Left lung (tissue), 10 donors: ENCODE results near the gene GRM7. TPM values are rescaled to one million over a fixed set of nuclear protein-coding genes. Genes with fewer than 3 reads are reported as not detected.
"Not testable (repeated sequence)": the region's sequence is repeated elsewhere in the genome, so short reads cannot be mapped to it uniquely, and the experiment has no call there.

Experiments
- ATAC-seq: fragments of 200-7000 bp; cut with Tn5 transposase; one replicate; pipeline ENCODE4 v1.9.1; 2020; ENCODE audit warnings: moderate library complexity
- DNase-seq, 4 donors: peaks; one replicate each; pipeline ENCODE4 v3.0.0-alpha.2; 2013 to 2020
- H3K27ac ChIP-seq, 2 donors: fragments of 200-600 bp; sonication (generic) in 1 of 2; one replicate each; pipeline versions ENCODE4 v1.5.0 to v1.8.0; 2020 to 2021
- H3K27me3 ChIP-seq, 2 donors: fragments of 200-600 bp; sonication (generic) in 1 of 2; one replicate each; pipeline versions ENCODE4 v1.5.0 to v1.8.0; 2020 to 2021
- H3K36me3 ChIP-seq, 2 donors: fragments of 200-600 bp; sonication (generic) in 1 of 2; one replicate each; pipeline versions ENCODE4 v1.5.0 to v1.8.0; 2020 to 2021
- H3K4me1 ChIP-seq, 2 donors: fragments of 200-600 bp; one replicate each; pipeline ENCODE4 v1.8.0; 2021
- H3K4me3 ChIP-seq, 2 donors: fragments of 200-600 bp; sonication (generic) in 1 of 2; one replicate each; pipeline versions ENCODE4 v1.5.0 to v1.8.0; 2020 to 2021; ENCODE audit warnings: mild to moderate bottlenecking in 1 of 2
- H3K9me3 ChIP-seq, 2 donors: fragments of 200-600 bp; sonication (generic) in 1 of 2; one replicate each; pipeline versions ENCODE4 v1.5.0 to v1.8.0; 2020 to 2021
- CTCF ChIP-seq, 2 donors: fragments of 200-600 bp; sonication (generic) in 1 of 2; IDR thresholded peaks; one replicate each; pipeline versions ENCODE4 v1.5.0 to v1.8.0; 2021; ENCODE audit warnings: antibody characterized with exemption in 2 of 2
- intact Hi-C, 2 donors: fragments of 100-400 bp; cut with DNase I; formaldehyde crosslinking; loops; one replicate each; pipeline versions ENCODE4 v1.11.2 to v1.14.2; 2022
- polyA plus RNA-seq, 6 donors: library from polyadenylated mRNA; unstranded; fragments of 120-200 nt; gene quantifications; one replicate each; pipeline ENCODE4 v1.2.1, GENCODE V29; 2013; ENCODE audit not compliant: insufficient read length in 6 of 6
- total RNA-seq, 2 donors: library from RNA; stranded (reverse); fragmentation: NEBNext Ultra II Directional; extraction: Animal tissue kit (Norgen Biotek cat#: 25700); gene quantifications; one replicate each; pipeline ENCODE4 v1.2.1, GENCODE V29; 2021
- donor health status: DM: no; HTN: yes; CAD: no.
- donor health status: DM: no; HTN: no; CAD: no.

Gene GRM7
- total and polyA plus RNA-seq, 8 donors, result 0.04 to 0.72 (median 0.27) TPM

GRCh38 chr3:6921066-6921465 is 60.2 kb downstream of the GRM7 start:
- H3K9me3 ChIP-seq, result no peaks in the 10 kb centered on the region
- TF ChIP-seq CTCF (IDR thresholded peaks at IDR 0.05), result no peak
- ATAC-seq (no peak), DNase-seq (no peak)
- no peaks in the 10 kb centered on the region for H3K27me3 ChIP-seq
- no peak overlapping the region for H3K4me3 ChIP-seq
- intact Hi-C loops, result no loop called here
- no peaks in the 10 kb centered on the region for H3K4me1 ChIP-seq
- no peaks in the 10 kb centered on the region for H3K36me3 ChIP-seq
- H3K27ac ChIP-seq, result no peak overlapping the region

GRCh38 chr3:6921876-6922275 is 61.0 kb downstream of the GRM7 start:
- intact Hi-C loops, result no loop called here
- H3K27ac ChIP-seq, result no peak overlapping the region
- no peaks in the 10 kb centered on the region for H3K4me1 ChIP-seq
- no peak for TF ChIP-seq CTCF (IDR thresholded peaks at IDR 0.05)
- DNase-seq (no peak), ATAC-seq (no peak)
- H3K36me3 ChIP-seq, result no peaks in the 10 kb centered on the region
- no peak overlapping the region for H3K4me3 ChIP-seq
- no peaks in the 10 kb centered on the region for H3K9me3 ChIP-seq
- H3K27me3 ChIP-seq, result no peaks in the 10 kb centered on the region

GRCh38 chr3:6928064-6928463 is 67.1 kb downstream of the GRM7 start:
- Histone ChIP-seq H3K36me3 (no peaks in the 10 kb centered on the region), H3K4me1 (no peaks in the 10 kb centered on the region), H3K9me3 (no peaks in the 10 kb centered on the region), H3K27me3 (no peaks in the 10 kb centered on the region), H3K4me3 (no peak overlapping the region), H3K27ac (no peak overlapping the region)
- intact Hi-C loops, result no loop called here
- ATAC-seq (no peak), DNase-seq (no peak)
- no peak for TF ChIP-seq CTCF (IDR thresholded peaks at IDR 0.05)

- no peaks in the 10 kb centered on the region for H3K36me3 ChIP-seq
- no peak for ATAC-seq
- H3K9me3 ChIP-seq, result no peaks in the 10 kb centered on the region
- no peaks in the 10 kb centered on the region for H3K4me1 ChIP-seq
- intact Hi-C loops, result no loop called here
- H3K27me3 ChIP-seq, result no peaks in the 10 kb centered on the region
- no peak for TF ChIP-seq CTCF (IDR thresholded peaks at IDR 0.05)
- H3K27ac ChIP-seq, result no peak overlapping the region
- no peak overlapping the region for H3K4me3 ChIP-seq
- no peak for DNase-seq
These were observed 69.0 kb downstream of the GRM7 start for GRCh38 chr3:6929918-6930317.

GRCh38 chr3:6935418-6935817 is 74.5 kb downstream of the GRM7 start:
- H3K9me3 ChIP-seq, H3K27ac ChIP-seq, H3K4me1 ChIP-seq, H3K36me3 ChIP-seq, intact Hi-C loops, DNase-seq, H3K27me3 ChIP-seq, H3K4me3 ChIP-seq, ATAC-seq: not testable (repeated sequence)

GRCh38 chr3:6935970-6936369 is 75.1 kb downstream of the GRM7 start:
- no peak for TF ChIP-seq CTCF (IDR thresholded peaks at IDR 0.05)
- no peak for ATAC-seq

More at GRCh38 chr3:6935970-6936369, 75.1 kb downstream of the GRM7 start:
- H3K9me3 ChIP-seq, result peaks cover 0 to 3% of the 10 kb centered on the region in 2 donors
- no peaks in the 10 kb centered on the region for H3K27me3 ChIP-seq
- no peaks in the 10 kb centered on the region for H3K4me1 ChIP-seq
- intact Hi-C loops, result no loop called here
- H3K4me3 ChIP-seq, result no peak overlapping the region
- no peaks in the 10 kb centered on the region for H3K36me3 ChIP-seq
- H3K27ac ChIP-seq, result no peak overlapping the region
- no peak for DNase-seq
